Fibroblast of lung (primary cell): ENCODE measurements around the gene ZNF135. TPM values are rescaled to one million over a fixed set of nuclear protein-coding genes. Genes with fewer than 3 reads are reported as not detected.

ENCODE experiments used
- DNase-seq, 2 donors: peaks; one replicate each; pipeline versions ENCODE4 v3.0.0 to v3.0.0-alpha.2; 2010; ENCODE audit warnings: low read depth in 2 of 2
- H2AFZ ChIP-seq: 2 replicates; pipeline ENCODE4 v1.5.1; 2012; ENCODE audit warnings: low read length, control low read depth, inconsistent platforms
- H3K27ac ChIP-seq: 2 replicates; pipeline ENCODE4 v1.5.1; 2011; ENCODE audit warnings: low read length, control low read depth; ENCODE audit not compliant: insufficient read depth
- H3K27me3 ChIP-seq: 2 replicates; pipeline ENCODE4 v1.5.1; 2011; ENCODE audit warnings: mild to moderate bottlenecking, low read length; ENCODE audit not compliant: control insufficient read depth, insufficient read depth
- H3K36me3 ChIP-seq: 2 replicates; pipeline ENCODE4 v1.5.1; 2011; ENCODE audit warnings: low read length; ENCODE audit not compliant: control insufficient read depth, insufficient read depth
- H3K4me1 ChIP-seq: 2 replicates; pipeline ENCODE4 v1.5.1; 2011; ENCODE audit warnings: low read length; ENCODE audit not compliant: control insufficient read depth, insufficient read depth; ENCODE audit errors: extremely low read depth
- H3K4me2 ChIP-seq: 2 replicates; pipeline ENCODE4 v1.5.1; 2011; ENCODE audit warnings: low read length, control low read depth; ENCODE audit not compliant: insufficient read depth; ENCODE audit errors: extremely low read depth
- H3K4me3 ChIP-seq, 4 experiments: fragments of 200-600 bp in 1 of 4; sonication (generic) in 1 of 4; replicated peaks in 1 of 4; 2 replicates each; pipeline ENCODE4 v1.5.1; 2011 to 2016; ENCODE audit warnings: low read length in 4 of 4, low read depth in 3 of 4, mild to moderate bottlenecking in 3 of 4, control low read depth in 2 of 4, inconsistent platforms in 1 of 4, mixed read lengths in 1 of 4; ENCODE audit not compliant: insufficient read depth in 1 of 4; ENCODE audit errors: control extremely low read depth in 1 of 4
- H3K79me2 ChIP-seq: 2 replicates; pipeline ENCODE4 v1.5.1; 2012; ENCODE audit warnings: mild to moderate bottlenecking, low read length, inconsistent platforms; ENCODE audit not compliant: control insufficient read depth, insufficient read depth
- H3K9ac ChIP-seq: 2 replicates; pipeline ENCODE4 v1.5.1; 2011; ENCODE audit warnings: mild to moderate bottlenecking, low read length, control low read depth; ENCODE audit not compliant: insufficient read depth
- H3K9me3 ChIP-seq: 2 replicates; pipeline ENCODE4 v1.5.1; 2012; ENCODE audit warnings: low read depth, low read length; ENCODE audit not compliant: control insufficient read depth, insufficient read depth
- H4K20me1 ChIP-seq: 2 replicates; pipeline ENCODE4 v1.5.1; 2011; ENCODE audit warnings: low read length; ENCODE audit not compliant: control insufficient read depth, insufficient read depth; ENCODE audit errors: extremely low read depth
- EZH2 ChIP-seq: IDR thresholded peaks from 2 replicates; pipeline ENCODE4 v1.5.1; 2012; ENCODE audit warnings: low read length, control low read depth, mild to moderate bottlenecking; ENCODE audit errors: missing control alignments
- polyA plus RNA-seq, 2 donors: library from polyadenylated mRNA; depleted of rRNA in 1 of 2; stranded (reverse) in 1 of 2; unstranded in 1 of 2; fragments of >200 nt; gene quantifications; 2 replicates each; pipeline ENCODE4 v1.2.1, GENCODE V29; 2011 to 2012; ENCODE audit warnings: missing spikeins in 1 of 2
- total RNA-seq: library from RNA; depleted of rRNA; stranded (reverse); fragments of >200 nt; gene quantifications from 2 replicates; pipeline ENCODE4 v1.2.1, GENCODE V29; 2014
- TF ChIP-seq, protein P1 (sequence below), 2 donors: IDR thresholded peaks in 1 of 2; conservative IDR thresholded peaks in 1 of 2; 1 replicate in 1 of 2; 2 replicates in 1 of 2; pipeline ENCODE4 v1.5.1; 2011 to 2012; ENCODE audit warnings: low read length in 2 of 2, control low read depth in 1 of 2, inconsistent platforms in 1 of 2, low read depth in 1 of 2, mild to moderate bottlenecking in 1 of 2

ZNF135 gene
- total and polyA plus RNA-seq, 2 donors (not counting 1 experiment from before 2014, with no cell fraction given), result 5.6 to 11.2 TPM

DNA sequence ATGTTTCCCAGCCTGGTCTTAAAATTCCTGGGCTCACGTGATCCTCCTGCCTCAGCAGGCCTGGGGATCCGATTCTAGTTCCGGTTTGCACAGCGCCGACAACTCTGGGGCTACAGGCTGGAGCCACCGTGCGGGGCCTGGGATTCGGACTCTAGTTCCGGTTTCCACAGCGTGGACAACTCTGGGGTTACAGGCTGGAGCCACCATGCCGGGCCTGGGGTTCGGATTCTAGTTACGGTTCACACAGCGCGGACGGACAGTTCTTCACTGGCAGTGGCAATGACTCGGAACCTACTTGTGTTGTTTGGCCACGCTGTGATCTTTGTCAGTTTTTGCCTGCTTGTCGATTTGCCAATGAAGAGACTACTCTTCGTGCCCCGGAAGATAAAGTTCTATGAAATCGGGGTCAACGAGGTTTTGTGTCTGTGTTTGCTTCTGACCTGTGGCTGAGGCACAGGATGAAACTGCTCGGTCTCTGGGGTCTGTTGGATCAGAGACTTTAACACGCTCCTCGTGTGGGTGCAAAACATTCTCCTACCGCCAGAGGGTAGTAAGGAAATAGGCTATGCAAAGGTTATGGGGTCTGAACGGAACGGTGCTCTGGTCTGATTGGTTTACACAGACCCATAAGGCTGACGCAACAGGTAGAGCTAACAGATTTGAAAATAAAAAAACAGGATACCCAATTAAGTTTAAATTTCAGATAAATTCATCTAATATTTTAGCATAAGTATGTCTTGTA lies 37.4 kb upstream of the ZNF135 start:
- H3K27me3 ChIP-seq, result no peaks in the 10 kb centered on the region
- H3K9ac ChIP-seq, result no peak overlapping the region
- H3K36me3 ChIP-seq, result no peaks in the 10 kb centered on the region
- no peak overlapping the region for H3K4me3 ChIP-seq
- no peaks in the 10 kb centered on the region for H3K79me2 ChIP-seq
- H3K9me3 ChIP-seq, result no peaks in the 10 kb centered on the region
- H3K4me2 ChIP-seq, result no peak overlapping the region
- TF ChIP-seq EZH2, result no peak
- TF ChIP-seq, protein P1, sequence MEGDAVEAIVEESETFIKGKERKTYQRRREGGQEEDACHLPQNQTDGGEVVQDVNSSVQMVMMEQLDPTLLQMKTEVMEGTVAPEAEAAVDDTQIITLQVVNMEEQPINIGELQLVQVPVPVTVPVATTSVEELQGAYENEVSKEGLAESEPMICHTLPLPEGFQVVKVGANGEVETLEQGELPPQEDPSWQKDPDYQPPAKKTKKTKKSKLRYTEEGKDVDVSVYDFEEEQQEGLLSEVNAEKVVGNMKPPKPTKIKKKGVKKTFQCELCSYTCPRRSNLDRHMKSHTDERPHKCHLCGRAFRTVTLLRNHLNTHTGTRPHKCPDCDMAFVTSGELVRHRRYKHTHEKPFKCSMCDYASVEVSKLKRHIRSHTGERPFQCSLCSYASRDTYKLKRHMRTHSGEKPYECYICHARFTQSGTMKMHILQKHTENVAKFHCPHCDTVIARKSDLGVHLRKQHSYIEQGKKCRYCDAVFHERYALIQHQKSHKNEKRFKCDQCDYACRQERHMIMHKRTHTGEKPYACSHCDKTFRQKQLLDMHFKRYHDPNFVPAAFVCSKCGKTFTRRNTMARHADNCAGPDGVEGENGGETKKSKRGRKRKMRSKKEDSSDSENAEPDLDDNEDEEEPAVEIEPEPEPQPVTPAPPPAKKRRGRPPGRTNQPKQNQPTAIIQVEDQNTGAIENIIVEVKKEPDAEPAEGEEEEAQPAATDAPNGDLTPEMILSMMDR (conservative IDR thresholded peaks at IDR 0.05 in 1 of 2, IDR thresholded peaks at IDR 0.05 in 1 of 2; ENCODE audit: low read depth in 1 of 2, low read length in 2 of 2), result peak; percentile 40 to 46
- DNase-seq, result peak; percentile 25 to 72
- H3K27ac ChIP-seq, result no peak overlapping the region
- H3K4me1 ChIP-seq, result no peaks in the 10 kb centered on the region
- no peaks in the 10 kb centered on the region for H4K20me1 ChIP-seq
- no peak overlapping the region for H2AFZ ChIP-seq

DNA sequence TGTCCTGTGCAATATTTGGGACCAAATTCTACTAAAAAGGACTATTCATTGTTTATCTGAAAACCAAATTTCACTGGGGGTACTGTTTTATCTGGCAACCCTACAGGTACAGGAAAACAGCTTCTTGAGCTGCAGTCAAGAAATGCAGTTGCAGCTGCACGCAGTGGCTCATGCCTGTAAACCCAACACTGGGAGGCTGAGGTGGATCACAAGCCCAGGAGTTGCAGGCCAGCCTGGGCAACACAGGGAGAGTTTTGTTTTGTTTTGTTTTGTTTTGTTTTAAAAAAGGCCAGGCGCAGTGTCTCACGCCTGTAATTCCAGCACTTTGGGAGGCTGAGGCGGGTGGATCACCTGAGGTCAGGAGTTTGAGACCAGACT lies 36.8 kb upstream of the ZNF135 start:
- no peaks in the 10 kb centered on the region for H3K4me1 ChIP-seq
- DNase-seq, result no peak
- no peaks in the 10 kb centered on the region for H3K27me3 ChIP-seq
- H3K27ac ChIP-seq, result no peak overlapping the region
- no peaks in the 10 kb centered on the region for H3K9me3 ChIP-seq
- no peak overlapping the region for H3K4me2 ChIP-seq
- no peaks in the 10 kb centered on the region for H3K36me3 ChIP-seq
- H3K79me2 ChIP-seq, result no peaks in the 10 kb centered on the region
- H3K4me3 ChIP-seq, result no peak overlapping the region
- no peaks in the 10 kb centered on the region for H4K20me1 ChIP-seq
- no peak overlapping the region for H3K9ac ChIP-seq
- H2AFZ ChIP-seq, result no peak overlapping the region
- TF ChIP-seq, protein P1 (conservative IDR thresholded peaks at IDR 0.05 in 1 of 2, IDR thresholded peaks at IDR 0.05 in 1 of 2; ENCODE audit: low read depth in 1 of 2, low read length in 2 of 2), result no peak
- TF ChIP-seq EZH2, result no peak

DNA sequence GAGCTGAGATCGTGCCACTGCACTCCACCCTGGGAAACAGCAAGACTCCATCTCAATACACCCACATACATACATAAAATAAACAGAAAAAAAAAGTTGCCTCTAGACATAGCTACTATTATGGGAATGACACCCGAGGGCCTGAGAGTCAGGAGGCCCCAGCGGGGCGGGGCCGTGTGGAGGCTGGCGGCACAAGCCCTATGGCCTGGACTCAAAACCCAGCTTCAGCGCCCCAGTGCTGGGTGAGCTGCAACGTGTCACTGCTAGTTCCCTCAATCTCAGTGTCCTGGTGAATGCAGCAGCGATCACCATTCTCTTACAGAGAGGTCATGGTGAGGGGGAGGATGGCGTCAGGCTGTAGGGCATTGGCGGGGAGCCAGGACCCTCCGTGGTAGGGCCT lies 34.4 kb upstream of the ZNF135 start:
- H3K4me2 ChIP-seq, result no peak overlapping the region
- no peak overlapping the region for H3K9ac ChIP-seq
- DNase-seq, result no peak
- H2AFZ ChIP-seq, result no peak overlapping the region
- no peaks in the 10 kb centered on the region for H3K9me3 ChIP-seq
- no peak overlapping the region for H3K27ac ChIP-seq
- no peaks in the 10 kb centered on the region for H3K27me3 ChIP-seq
- H3K4me3 ChIP-seq, result no peak overlapping the region
- TF ChIP-seq EZH2, result no peak
- TF ChIP-seq, protein P1 (conservative IDR thresholded peaks at IDR 0.05 in 1 of 2, IDR thresholded peaks at IDR 0.05 in 1 of 2; ENCODE audit: low read depth in 1 of 2, low read length in 2 of 2), result no peak
- no peaks in the 10 kb centered on the region for H3K4me1 ChIP-seq
- H3K36me3 ChIP-seq, result no peaks in the 10 kb centered on the region
- H4K20me1 ChIP-seq, result no peaks in the 10 kb centered on the region
- no peaks in the 10 kb centered on the region for H3K79me2 ChIP-seq
